ENCODE measurements around the gene VEGFB. TPM values are rescaled to one million over a fixed set of nuclear protein-coding genes. Genes with fewer than 3 reads are reported as not detected.

The VEGFB gene
- total and polyA plus RNA-seq, 2 donors (not counting 3 experiments of a cell fraction or from before 2014, with no cell fraction given): 19.3 to 98.1 TPM

DNA sequence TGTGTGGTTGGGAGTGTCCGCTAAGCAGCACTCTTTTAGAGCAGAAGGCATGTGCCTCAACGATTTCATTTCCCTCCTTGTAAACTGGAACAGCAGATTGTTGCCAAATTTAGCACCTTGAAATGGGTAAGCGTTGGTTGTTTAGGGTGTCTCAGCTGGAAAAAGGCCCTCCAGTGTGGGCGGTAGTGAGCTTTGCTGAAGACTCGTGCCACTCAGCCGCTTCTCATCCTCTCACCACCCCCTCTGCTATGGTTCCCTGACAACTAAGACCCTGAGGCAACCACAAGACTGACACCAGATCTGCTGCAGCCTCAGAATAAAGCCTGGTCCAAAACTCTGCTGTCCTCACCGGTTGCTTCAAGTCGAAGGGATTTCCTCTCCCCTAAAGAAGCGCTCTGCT is 37.8 kb upstream of the VEGFB start:
- no TSS peak for BruUV-seq (replicated peaks)
- no peak for TF ChIP-seq GATA2 (IDR thresholded peaks at IDR 0.05; ENCODE audit: insufficient read depth, insufficient read length, low read depth, low read length)
- no peak for TF ChIP-seq JUN (IDR thresholded peaks at IDR 0.05; ENCODE audit: borderline replicate concordance, insufficient read depth, insufficient read length, low read depth)
- no peak for TF ChIP-seq EZH2 (IDR thresholded peaks at IDR 0.05; ENCODE audit: borderline replicate concordance, low read depth, low read length, severe bottlenecking)
- no peak for TF ChIP-seq CTCF (IDR thresholded peaks at IDR 0.05; ENCODE audit: extremely low read depth in 1 of 2, insufficient read depth in 1 of 2, low read depth in 1 of 2, low read length in 2 of 2)
- TF ChIP-seq POLR2AphosphoS5 (IDR thresholded peaks at IDR 0.05; ENCODE audit: insufficient read depth, low read depth, low read length): no peak
- TF ChIP-seq MYC (IDR thresholded peaks at IDR 0.05; ENCODE audit: low read depth, low read length): no peak
- TF ChIP-seq FOS (IDR thresholded peaks at IDR 0.05; ENCODE audit: borderline replicate concordance, insufficient read depth, low read length): no peak
- TF ChIP-seq MAX (IDR thresholded peaks at IDR 0.05; ENCODE audit: insufficient read depth, insufficient read length): no peak
- no peak for TF ChIP-seq POLR2A (IDR thresholded peaks at IDR 0.05; ENCODE audit: low read depth, low read length)
- FAIRE-seq: no peak
- H3K79me2 ChIP-seq (ENCODE audit: control insufficient read depth, insufficient read depth, low read length): peaks cover 20% of the 10 kb centered on the region
- no peak overlapping the region for H2AFZ ChIP-seq (ENCODE audit: low read depth, low read length)
- ChIA-PET CTCF (interaction anchor here (1.0 to 1.5 kb wide), 5 partner anchors 8 to 108 kb away, joined by 3 to 10 read pairs (median 3); no protein-coding TSS in a partner anchor), POLR2A (no interaction called here)
- dilution Hi-C loops (cut with MboI; ENCODE audit: extremely low pct_ligation_motif_present, low sequenced_read_pairs) (no loop called here), intact Hi-C loops (cut with micrococcal nuclease) (no loop called here)
- no peak overlapping the region for H3K4me2 ChIP-seq (ENCODE audit: insufficient read depth, low read length)
- peaks cover 47 to 61% of the 10 kb centered on the region in 2 experiments for H3K36me3 ChIP-seq (ENCODE audit: control insufficient read depth in 2 of 2, extremely low read depth in 1 of 2, insufficient read depth in 2 of 2, low read length in 2 of 2)
- DNase-seq (ENCODE audit: low read depth, low spot score): no peak
- H3K9me1 ChIP-seq (replicated peaks; ENCODE audit: control insufficient read depth, extremely low read depth, insufficient read depth, low read length): no peaks in the 10 kb centered on the region
- H3K9me3 ChIP-seq (replicated peaks; ENCODE audit: control insufficient read depth, insufficient read depth, low read length): no peaks in the 10 kb centered on the region
- no peaks in the 10 kb centered on the region for H4K20me1 ChIP-seq (replicated peaks; ENCODE audit: control insufficient read depth, extremely low read depth, insufficient read depth, low read length)
- H3K27me3 ChIP-seq (ENCODE audit: control insufficient read depth in 2 of 2, insufficient read depth in 2 of 2, low read length in 2 of 2): no peaks in the 10 kb centered on the region
- H3K9ac ChIP-seq (replicated peaks; ENCODE audit: extremely low read depth, insufficient read depth, low read length): no peak overlapping the region
- no peaks in the 10 kb centered on the region for H3K4me1 ChIP-seq (ENCODE audit: control insufficient read depth, extremely low read depth, insufficient read depth, low read length)
- H3K27ac ChIP-seq (ENCODE audit: insufficient read depth, low read depth, low read length): no peak overlapping the region
- H3K4me3 ChIP-seq (replicated peaks in 1 of 3; ENCODE audit: insufficient read depth in 1 of 3, low read depth in 1 of 3, low read length in 3 of 3): no peak overlapping the region
